Neural crest cell (in vitro differentiated cells): Measurements from ENCODE around the gene GDF7. TPM values are rescaled to one million over a fixed set of nuclear protein-coding genes. Genes with fewer than 3 reads are reported as not detected.

Source experiments
- DNase-seq: peaks from one replicate; pipeline ENCODE4 v3.0.0; 2021; ENCODE audit warnings: low read depth, mixed read lengths, low spot score
- H3K27ac Mint-ChIP-seq: one replicate; pipeline ENCODE4 v1.8.0; 2021; ENCODE audit warnings: mild to moderate bottlenecking, mixed read lengths; ENCODE audit not compliant: unreplicated experiment
- H3K27me3 Mint-ChIP-seq: 2 replicates; pipeline ENCODE4 v1.8.0; 2021; ENCODE audit warnings: low read depth, mild to moderate bottlenecking, mixed read lengths
- H3K36me3 Mint-ChIP-seq: 2 replicates; pipeline ENCODE4 v1.8.0; 2021; ENCODE audit warnings: low read depth, mild to moderate bottlenecking, mixed read lengths
- H3K4me1 Mint-ChIP-seq: 2 replicates; pipeline ENCODE4 v1.8.0; 2021; ENCODE audit warnings: mixed read lengths
- H3K4me3 Mint-ChIP-seq: one replicate; pipeline ENCODE4 v1.8.0; 2021; ENCODE audit warnings: mild to moderate bottlenecking, mixed read lengths
- H3K9me3 Mint-ChIP-seq: 2 replicates; pipeline ENCODE4 v1.8.0; 2021; ENCODE audit warnings: mixed read lengths
- total RNA-seq: library from RNA; stranded (reverse); gene quantifications from 2 replicates; pipeline ENCODE4 v1.2.1, GENCODE V29; 2021
- TF ChIP-seq, protein P1 (sequence below): fragments of 200-600 bp; sonication (generic); conservative IDR thresholded peaks from 2 replicates; pipeline ENCODE4 v1.5.0; 2021; ENCODE audit warnings: antibody characterized with exemption, mild to moderate bottlenecking

GDF7 gene
- total RNA-seq, 1 donor from 2014 or later = 0.40 TPM

DNA sequence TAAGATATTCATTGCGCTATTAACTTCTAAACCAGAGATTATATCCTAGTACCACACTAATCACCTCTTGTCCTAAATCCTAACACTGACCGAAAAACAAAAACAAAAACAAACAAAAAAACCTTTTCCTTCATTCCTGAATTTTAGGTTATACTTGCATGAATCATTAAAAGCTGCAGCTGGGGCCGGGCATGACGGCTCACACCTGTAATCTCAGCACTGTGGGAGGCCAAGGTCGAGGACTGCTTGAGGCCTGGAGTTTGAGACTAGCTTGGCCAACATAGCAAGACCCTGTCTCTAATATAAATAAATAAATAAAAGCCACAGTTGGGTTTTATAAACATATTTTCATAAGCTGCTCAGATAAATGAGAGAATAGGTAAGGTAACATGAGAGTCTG is 60.0 kb downstream of the GDF7 start:
- peaks cover 2% of the 10 kb centered on the region for H3K9me3 Mint-ChIP-seq
- no peak overlapping the region for H3K4me3 Mint-ChIP-seq
- no peaks in the 10 kb centered on the region for H3K27me3 Mint-ChIP-seq
- H3K36me3 Mint-ChIP-seq = peaks cover 26% of the 10 kb centered on the region
- no peak overlapping the region for H3K27ac Mint-ChIP-seq
- TF ChIP-seq, protein P1, sequence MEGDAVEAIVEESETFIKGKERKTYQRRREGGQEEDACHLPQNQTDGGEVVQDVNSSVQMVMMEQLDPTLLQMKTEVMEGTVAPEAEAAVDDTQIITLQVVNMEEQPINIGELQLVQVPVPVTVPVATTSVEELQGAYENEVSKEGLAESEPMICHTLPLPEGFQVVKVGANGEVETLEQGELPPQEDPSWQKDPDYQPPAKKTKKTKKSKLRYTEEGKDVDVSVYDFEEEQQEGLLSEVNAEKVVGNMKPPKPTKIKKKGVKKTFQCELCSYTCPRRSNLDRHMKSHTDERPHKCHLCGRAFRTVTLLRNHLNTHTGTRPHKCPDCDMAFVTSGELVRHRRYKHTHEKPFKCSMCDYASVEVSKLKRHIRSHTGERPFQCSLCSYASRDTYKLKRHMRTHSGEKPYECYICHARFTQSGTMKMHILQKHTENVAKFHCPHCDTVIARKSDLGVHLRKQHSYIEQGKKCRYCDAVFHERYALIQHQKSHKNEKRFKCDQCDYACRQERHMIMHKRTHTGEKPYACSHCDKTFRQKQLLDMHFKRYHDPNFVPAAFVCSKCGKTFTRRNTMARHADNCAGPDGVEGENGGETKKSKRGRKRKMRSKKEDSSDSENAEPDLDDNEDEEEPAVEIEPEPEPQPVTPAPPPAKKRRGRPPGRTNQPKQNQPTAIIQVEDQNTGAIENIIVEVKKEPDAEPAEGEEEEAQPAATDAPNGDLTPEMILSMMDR = no peak
- peaks cover 13% of the 10 kb centered on the region for H3K4me1 Mint-ChIP-seq
- no peak for DNase-seq

DNA sequence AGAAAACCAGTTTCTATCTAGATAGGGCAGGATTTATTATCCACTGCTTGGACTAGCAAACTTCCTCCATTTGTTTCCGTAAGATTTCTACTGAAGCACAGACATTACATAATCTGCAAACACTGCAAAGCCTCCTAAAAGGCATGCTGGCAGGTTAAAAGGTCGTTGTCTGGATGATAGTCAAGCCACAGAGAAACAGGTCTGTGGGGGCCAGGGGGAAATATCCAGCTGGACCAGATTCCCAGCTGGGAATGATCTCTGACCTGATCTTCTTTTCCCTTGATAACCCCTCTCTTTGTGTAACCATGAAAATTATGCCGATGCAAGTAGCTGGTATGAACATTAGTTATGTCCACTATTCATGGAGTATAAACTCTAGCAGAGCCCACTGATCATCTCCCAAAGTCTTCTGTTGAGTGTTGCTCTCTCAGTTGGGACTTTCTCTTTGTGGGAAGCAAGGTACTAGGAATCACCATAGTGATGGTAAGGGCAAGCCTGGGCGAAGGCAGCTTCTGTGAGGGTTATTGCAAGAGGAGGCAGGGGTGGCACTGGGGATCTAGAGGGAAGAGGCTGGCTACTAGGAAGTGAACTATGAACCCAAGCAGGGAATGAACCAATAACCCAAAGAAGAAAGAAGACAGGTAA is 61.3 kb downstream of the GDF7 start:
- peak overlapping the region; percentile 3 for H3K27ac Mint-ChIP-seq
- H3K4me3 Mint-ChIP-seq = no peak overlapping the region
- H3K9me3 Mint-ChIP-seq = no peaks in the 10 kb centered on the region
- no peak for DNase-seq
- H3K27me3 Mint-ChIP-seq = no peaks in the 10 kb centered on the region
- TF ChIP-seq, protein P1 = no peak
- H3K36me3 Mint-ChIP-seq = peaks cover 19% of the 10 kb centered on the region
- H3K4me1 Mint-ChIP-seq = peaks cover 13% of the 10 kb centered on the region

Other genes starting within 250 kb of the GDF7 start
- 146 and 150 TPM in 2 replicates for gene RHOB, start 220.1 kb upstream of the GDF7 start, total RNA-seq
- gene HS1BP3, start 16.0 kb upstream of the GDF7 start, total RNA-seq = 19.4 and 19.6 TPM in 2 replicates
- gene LDAH, start 156.0 kb downstream of the GDF7 start, total RNA-seq = 49.7 and 50.5 TPM in 2 replicates